ENCODE data around the gene NBPF1. TPM values are rescaled to one million over a fixed set of nuclear protein-coding genes. Genes with fewer than 3 reads are reported as not detected.
"Not testable (repeated sequence)": the region's sequence is repeated elsewhere in the genome, so short reads cannot be mapped to it uniquely, and the experiment has no call there.

NBPF1 gene
- polyA plus RNA-seq, 1 experiment, result 28.3 TPM

GRCh38 chr1:16537528-16537927 lies 75.8 kb downstream of the NBPF1 start:
- H3K36me3 ChIP-seq (ENCODE audit: control insufficient read depth, insufficient read depth, low read length); H3K4me3 ChIP-seq (ENCODE audit: low read depth, low read length); POLR2A ChIA-PET; CTCF ChIA-PET; DNase-seq (ENCODE audit: low read depth); H3K27me3 ChIP-seq (ENCODE audit: control insufficient read depth, insufficient read depth, low read length): not testable (repeated sequence)

GRCh38 chr1:16536796-16537195 lies 76.6 kb downstream of the NBPF1 start:
- H3K36me3 ChIP-seq (ENCODE audit: control insufficient read depth, insufficient read depth, low read length); H3K27me3 ChIP-seq (ENCODE audit: control insufficient read depth, insufficient read depth, low read length); POLR2A ChIA-PET; DNase-seq (ENCODE audit: low read depth); H3K4me3 ChIP-seq (ENCODE audit: low read depth, low read length); CTCF ChIA-PET: not testable (repeated sequence)

GRCh38 chr1:16535898-16536297 lies 77.5 kb downstream of the NBPF1 start:
- H3K4me3 ChIP-seq (ENCODE audit: low read depth, low read length); POLR2A ChIA-PET; H3K36me3 ChIP-seq (ENCODE audit: control insufficient read depth, insufficient read depth, low read length); CTCF ChIA-PET; DNase-seq (ENCODE audit: low read depth); H3K27me3 ChIP-seq (ENCODE audit: control insufficient read depth, insufficient read depth, low read length): not testable (repeated sequence)

- CTCF ChIA-PET; DNase-seq (ENCODE audit: low read depth); H3K36me3 ChIP-seq (ENCODE audit: control insufficient read depth, insufficient read depth, low read length); POLR2A ChIA-PET; H3K4me3 ChIP-seq (ENCODE audit: low read depth, low read length); H3K27me3 ChIP-seq (ENCODE audit: control insufficient read depth, insufficient read depth, low read length): not testable (repeated sequence)
Measured at GRCh38 chr1:16535487-16535886, 77.9 kb downstream of the NBPF1 start.

- H3K4me3 ChIP-seq (ENCODE audit: low read depth, low read length); CTCF ChIA-PET; H3K36me3 ChIP-seq (ENCODE audit: control insufficient read depth, insufficient read depth, low read length); H3K27me3 ChIP-seq (ENCODE audit: control insufficient read depth, insufficient read depth, low read length); POLR2A ChIA-PET; DNase-seq (ENCODE audit: low read depth): not testable (repeated sequence)
Measured at GRCh38 chr1:16534829-16535456, 78.4 kb downstream of the NBPF1 start.

GRCh38 chr1:16534239-16534828 lies 79.0 kb downstream of the NBPF1 start:
- H3K27me3 ChIP-seq (ENCODE audit: control insufficient read depth, insufficient read depth, low read length); H3K36me3 ChIP-seq (ENCODE audit: control insufficient read depth, insufficient read depth, low read length); POLR2A ChIA-PET; CTCF ChIA-PET; DNase-seq (ENCODE audit: low read depth); H3K4me3 ChIP-seq (ENCODE audit: low read depth, low read length): not testable (repeated sequence)

- H3K4me3 ChIP-seq (ENCODE audit: low read depth, low read length); POLR2A ChIA-PET; H3K36me3 ChIP-seq (ENCODE audit: control insufficient read depth, insufficient read depth, low read length); H3K27me3 ChIP-seq (ENCODE audit: control insufficient read depth, insufficient read depth, low read length); DNase-seq (ENCODE audit: low read depth): not testable (repeated sequence)
- CTCF ChIA-PET, result interaction anchor here (0.8 kb wide), 1 partner anchor 208 kb away, joined by 3 read pairs; no protein-coding TSS in a partner anchor
Measured at GRCh38 chr1:16532235-16532991, 81.0 kb downstream of the NBPF1 start.

- POLR2A ChIA-PET; H3K4me3 ChIP-seq (ENCODE audit: low read depth, low read length); H3K36me3 ChIP-seq (ENCODE audit: control insufficient read depth, insufficient read depth, low read length); CTCF ChIA-PET; H3K27me3 ChIP-seq (ENCODE audit: control insufficient read depth, insufficient read depth, low read length); DNase-seq (ENCODE audit: low read depth): not testable (repeated sequence)
Measured at GRCh38 chr1:16528338-16528737, 85.0 kb downstream of the NBPF1 start.

GRCh38 chr1:16525769-16526168 lies 87.6 kb downstream of the NBPF1 start:
- POLR2A ChIA-PET; H3K4me3 ChIP-seq (ENCODE audit: low read depth, low read length); H3K27me3 ChIP-seq (ENCODE audit: control insufficient read depth, insufficient read depth, low read length); CTCF ChIA-PET; H3K36me3 ChIP-seq (ENCODE audit: control insufficient read depth, insufficient read depth, low read length); DNase-seq (ENCODE audit: low read depth): not testable (repeated sequence)

GRCh38 chr1:16521679-16522078 lies 91.7 kb downstream of the NBPF1 start:
- POLR2A ChIA-PET; H3K36me3 ChIP-seq (ENCODE audit: control insufficient read depth, insufficient read depth, low read length); CTCF ChIA-PET; DNase-seq (ENCODE audit: low read depth); H3K4me3 ChIP-seq (ENCODE audit: low read depth, low read length); H3K27me3 ChIP-seq (ENCODE audit: control insufficient read depth, insufficient read depth, low read length): not testable (repeated sequence)

Data from BJ (cell line).